SK-MEL-5 (cell line): ENCODE data around the gene ADAP1. TPM values are rescaled to one million over a fixed set of nuclear protein-coding genes. Genes with fewer than 3 reads are reported as not detected.
A peak's percentile ranks its signal among the peaks of the same experiment; 100 is the strongest.
"Not testable (repeated sequence)": the region's sequence is repeated elsewhere in the genome, so short reads cannot be mapped to it uniquely, and the experiment has no call there.

ENCODE experiments used
- DNase-seq: peaks from one replicate; pipeline ENCODE4 v3.0.0-alpha.2; 2016; ENCODE audit warnings: low read depth, low spot score
- in situ Hi-C: cut with HindIII; loops from 2 replicates; pipeline ENCODE4 v1.10.0; 2016; ENCODE audit warnings: low sequenced_read_pairs, high pct_unique_total_duplicates, low pct_unique_long_range_greater_than_20kb
- total RNA-seq: library from RNA; depleted of rRNA; stranded (reverse); fragments of >200 nt; shearing (Covaris generic); gene quantifications from 2 replicates; pipeline ENCODE4 v1.2.3, GENCODE V29; 2014

The ADAP1 gene
- total RNA-seq, 1 experiment from 2014 or later: 5.5 TPM

- in situ Hi-C loops: no loop called here
- DNase-seq: no peak
Measured at GRCh38 chr7:874031-874749, 80.3 kb downstream of the ADAP1 start.

- DNase-seq: peak; percentile 94
- in situ Hi-C loops: no loop called here
Measured at GRCh38 chr7:873367-874002, 81.0 kb downstream of the ADAP1 start.

- DNase-seq, in situ Hi-C loops: not testable (repeated sequence)
Measured at GRCh38 chr7:872685-873084, 81.8 kb downstream of the ADAP1 start.

GRCh38 chr7:871900-872537, 82.5 kb downstream of the ADAP1 start:
- in situ Hi-C loops: no loop called here
- no peak for DNase-seq

GRCh38 chr7:869348-869747, 85.1 kb downstream of the ADAP1 start:
- in situ Hi-C loops: no loop called here
- no peak for DNase-seq

- no peak for DNase-seq
- in situ Hi-C loops: no loop called here
Measured at GRCh38 chr7:868189-868486, 86.3 kb downstream of the ADAP1 start.

- DNase-seq: no peak
- in situ Hi-C loops: no loop called here
Measured at GRCh38 chr7:867406-868188, 86.9 kb downstream of the ADAP1 start.

- in situ Hi-C loops: no loop called here
- DNase-seq: peak; percentile 79
Measured at GRCh38 chr7:867001-867405, 87.5 kb downstream of the ADAP1 start.

GRCh38 chr7:865921-866320, 88.6 kb downstream of the ADAP1 start:
- in situ Hi-C loops: no loop called here
- no peak for DNase-seq

GRCh38 chr7:863106-863505, 91.4 kb downstream of the ADAP1 start:
- in situ Hi-C loops: no loop called here
- DNase-seq: no peak

- in situ Hi-C loops: no loop called here
- DNase-seq: no peak
Measured at GRCh38 chr7:862157-862556, 92.3 kb downstream of the ADAP1 start.

- no peak for DNase-seq
- in situ Hi-C loops: no loop called here
Measured at GRCh38 chr7:861222-861621, 93.3 kb downstream of the ADAP1 start.

- in situ Hi-C loops: no loop called here
- DNase-seq: no peak
Measured at GRCh38 chr7:860149-860548, 94.3 kb downstream of the ADAP1 start.

GRCh38 chr7:859359-860030, 95.0 kb downstream of the ADAP1 start:
- DNase-seq: no peak
- in situ Hi-C loops: no loop called here

GRCh38 chr7:857661-858060, 96.8 kb downstream of the ADAP1 start:
- DNase-seq: no peak
- in situ Hi-C loops: no loop called here

- in situ Hi-C loops: no loop called here
- DNase-seq: no peak
Measured at GRCh38 chr7:856444-857095, 97.9 kb downstream of the ADAP1 start.

- in situ Hi-C loops: no loop called here
Measured at GRCh38 chr7:855686-856369, 98.7 kb downstream of the ADAP1 start.

More at GRCh38 chr7:855686-856369, 98.7 kb downstream of the ADAP1 start:
- DNase-seq: no peak
